ENCODE results near the gene MAPKAP1.

The MAPKAP1 gene

DNA sequence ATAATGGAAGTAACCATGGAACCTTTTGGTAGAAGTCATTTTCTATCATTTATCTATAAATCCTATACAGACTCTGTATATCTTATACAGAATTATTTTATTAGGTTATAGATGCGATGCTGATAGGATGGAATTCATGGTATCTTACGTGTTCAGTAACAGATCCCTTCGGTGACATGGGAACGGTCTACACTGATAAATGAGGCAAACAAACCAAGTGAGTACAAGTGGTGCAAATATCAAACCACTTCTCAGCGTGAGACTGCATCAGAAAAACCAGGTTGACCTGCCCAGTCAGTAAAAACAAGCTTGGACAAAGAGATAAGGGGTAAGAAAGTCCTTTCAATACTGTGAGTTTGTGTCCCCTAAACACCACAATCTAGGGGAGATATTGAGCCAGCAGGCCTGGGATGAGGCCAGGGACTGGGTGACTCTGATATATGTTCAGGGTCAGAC lies 229.9 kb downstream of the MAPKAP1 start:
- no peak for DNase-seq

DNA sequence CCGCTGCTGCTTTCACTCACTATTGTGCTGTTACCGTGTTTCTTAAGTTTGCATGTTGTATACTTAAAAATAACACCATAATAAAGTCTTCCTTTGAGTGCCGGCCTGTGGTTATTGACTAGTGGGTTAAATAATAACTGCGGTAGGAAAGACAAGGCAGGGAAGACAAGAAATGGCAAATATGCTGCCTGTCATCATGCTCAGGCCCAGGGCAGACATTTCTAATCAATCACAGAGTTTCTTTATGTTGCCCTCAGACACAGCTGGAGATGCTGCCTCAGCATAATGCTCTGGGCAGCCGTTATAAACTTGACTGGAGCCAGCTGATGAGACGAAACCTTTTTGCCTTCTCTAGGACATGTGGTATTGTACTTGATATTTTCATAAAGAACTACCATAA lies 230.4 kb downstream of the MAPKAP1 start:
- DNase-seq = no peak

DNA sequence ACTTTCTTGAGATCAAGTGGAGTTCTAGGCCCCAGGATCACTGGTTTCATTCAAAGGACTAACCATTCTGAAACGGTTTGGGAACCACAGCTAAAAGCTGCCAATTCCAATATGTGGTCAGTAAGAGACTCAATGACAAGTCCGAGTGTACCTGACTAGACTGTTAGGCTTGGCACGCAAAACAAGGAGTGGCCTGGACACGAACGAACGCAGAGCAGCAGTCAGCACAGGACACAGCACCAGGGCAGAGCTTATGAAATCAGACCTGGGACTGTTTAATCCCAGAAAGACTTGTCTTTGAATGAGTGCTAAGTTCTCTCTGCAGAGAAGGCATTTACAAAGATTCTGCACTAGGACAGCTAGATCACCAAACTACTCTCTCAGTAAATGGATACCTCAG lies 231.6 kb downstream of the MAPKAP1 start:
- no peak for DNase-seq

DNA sequence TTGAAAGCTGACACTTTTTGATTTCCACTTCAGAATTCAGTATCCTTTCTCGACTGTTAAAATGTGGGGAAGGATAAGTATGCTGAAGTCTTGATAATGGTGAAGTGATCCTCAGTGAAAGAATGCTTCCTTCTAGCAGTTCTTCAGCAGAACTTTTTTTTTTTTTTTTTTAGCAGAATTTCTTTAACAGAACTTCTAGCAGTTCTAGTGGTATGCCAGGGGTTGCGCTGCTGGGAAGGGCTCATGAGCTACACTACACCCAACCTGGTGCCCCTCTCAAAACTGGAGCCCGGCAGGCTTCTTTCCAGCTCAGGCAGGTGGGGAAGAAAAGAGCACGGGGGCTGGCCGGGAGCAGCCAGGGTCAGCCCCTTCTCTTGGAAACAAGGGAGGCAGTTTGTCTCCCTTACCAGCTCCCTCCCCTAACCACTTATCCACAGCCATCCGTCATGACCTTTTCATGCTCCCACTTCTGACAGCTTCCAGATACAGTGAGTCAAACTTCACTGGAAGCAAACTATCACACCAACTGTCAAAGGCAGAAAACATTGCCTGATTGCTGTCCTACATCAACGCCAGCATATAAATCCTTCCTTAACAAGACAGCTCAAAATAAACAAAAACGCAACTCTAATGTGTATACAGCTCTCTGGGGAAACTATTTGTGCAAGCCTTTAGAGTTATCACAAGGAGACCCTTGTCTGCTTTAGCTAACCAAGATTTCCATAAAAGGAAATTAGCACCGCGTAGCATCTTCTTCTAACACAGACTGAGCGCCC lies 233.9 kb downstream of the MAPKAP1 start:
- DNase-seq = no peak

DNA sequence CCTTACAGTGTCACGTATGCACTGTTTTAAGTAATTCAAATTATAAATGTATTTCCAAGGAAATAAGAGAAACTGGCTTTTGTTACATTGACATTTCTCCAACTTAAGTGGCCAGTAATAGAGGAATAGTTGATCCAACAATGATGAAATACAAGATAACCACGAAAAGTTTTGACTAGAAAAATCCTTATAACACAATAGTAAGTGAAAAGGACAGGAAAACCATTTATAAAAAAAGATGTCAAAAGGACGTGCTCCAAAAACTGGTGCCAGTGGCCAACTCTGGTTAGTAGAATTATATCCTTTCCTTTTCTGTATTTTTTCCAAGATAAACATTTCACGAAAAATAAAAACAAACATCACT lies 234.5 kb downstream of the MAPKAP1 start:
- no peak for DNase-seq

DNA sequence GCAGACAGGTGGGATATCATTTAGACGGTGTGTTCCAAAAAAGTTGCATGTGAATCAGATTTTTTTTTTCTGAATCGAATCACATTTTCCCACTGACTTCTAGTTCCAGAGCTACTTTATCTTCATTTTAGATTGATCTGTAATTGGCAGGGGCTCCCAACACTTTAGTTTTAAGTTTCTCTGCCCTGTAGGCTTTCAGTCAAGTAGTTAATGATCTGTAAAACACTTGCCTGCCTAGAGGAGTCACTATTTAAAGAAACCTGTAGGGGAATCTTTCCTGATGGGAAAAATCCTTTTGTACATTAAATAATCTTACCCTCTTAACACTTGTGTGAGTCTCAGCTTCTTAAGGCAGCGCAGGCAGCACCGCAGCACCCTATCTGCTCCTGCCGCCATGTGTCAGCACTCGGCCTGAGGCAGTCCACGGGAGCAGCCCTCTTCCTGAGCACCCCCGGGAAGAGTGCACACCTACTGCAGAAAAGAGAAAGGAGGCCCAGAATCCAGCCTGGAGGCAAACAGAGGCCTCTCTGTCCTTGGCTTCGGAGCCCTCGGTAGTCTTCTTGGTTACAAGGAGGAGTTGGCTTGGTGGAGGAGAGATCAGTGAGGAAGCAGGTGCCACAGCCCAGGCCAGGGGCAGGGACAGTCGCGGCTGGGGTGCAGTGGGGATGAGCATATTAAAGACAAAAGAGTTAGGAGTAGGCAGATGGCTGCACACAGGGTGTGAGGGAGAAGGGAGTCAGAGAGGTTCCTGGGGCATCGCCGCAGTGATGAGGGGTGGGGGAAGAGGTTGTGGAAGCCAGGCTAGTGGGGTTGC lies 236.0 kb downstream of the MAPKAP1 start:
- DNase-seq = no peak

DNA sequence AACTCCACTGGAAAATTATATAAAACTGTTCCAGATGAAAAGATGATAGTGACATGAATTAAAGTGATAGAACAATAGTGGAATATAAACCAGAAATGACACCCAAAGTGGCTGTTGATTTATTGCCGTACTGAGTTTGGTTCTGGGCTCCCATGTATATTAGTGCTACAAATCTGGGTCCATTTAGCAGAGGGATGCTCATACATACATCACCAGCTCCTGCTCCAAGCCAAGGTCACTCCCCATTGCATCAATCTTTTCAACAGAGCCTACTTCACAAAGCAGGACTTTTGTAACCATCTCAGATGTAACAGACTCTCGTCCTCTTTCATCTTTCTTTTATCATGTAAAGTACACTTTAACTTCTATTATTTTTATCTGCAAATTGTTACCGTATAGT lies 236.8 kb downstream of the MAPKAP1 start:
- no peak for DNase-seq

DNA sequence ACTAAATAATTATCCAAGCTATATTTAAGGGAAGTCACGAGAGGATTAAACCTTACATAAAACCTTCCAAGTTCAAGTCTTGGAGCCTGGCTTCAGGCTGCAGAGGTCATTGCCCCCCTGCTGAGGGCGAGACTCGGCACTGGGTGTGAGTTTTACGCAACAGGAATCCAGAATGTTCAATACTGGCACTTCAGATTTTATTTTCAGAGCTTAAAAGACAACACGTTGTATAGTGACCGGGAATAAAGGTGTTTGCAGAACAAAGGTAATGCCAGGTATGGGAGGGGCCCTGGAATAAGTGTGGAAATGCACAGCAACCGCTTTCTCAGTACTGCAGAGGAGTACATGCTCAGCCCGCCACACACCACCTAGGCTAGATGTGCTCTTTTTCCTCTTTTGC lies 238.4 kb downstream of the MAPKAP1 start:
- DNase-seq = no peak

DNA sequence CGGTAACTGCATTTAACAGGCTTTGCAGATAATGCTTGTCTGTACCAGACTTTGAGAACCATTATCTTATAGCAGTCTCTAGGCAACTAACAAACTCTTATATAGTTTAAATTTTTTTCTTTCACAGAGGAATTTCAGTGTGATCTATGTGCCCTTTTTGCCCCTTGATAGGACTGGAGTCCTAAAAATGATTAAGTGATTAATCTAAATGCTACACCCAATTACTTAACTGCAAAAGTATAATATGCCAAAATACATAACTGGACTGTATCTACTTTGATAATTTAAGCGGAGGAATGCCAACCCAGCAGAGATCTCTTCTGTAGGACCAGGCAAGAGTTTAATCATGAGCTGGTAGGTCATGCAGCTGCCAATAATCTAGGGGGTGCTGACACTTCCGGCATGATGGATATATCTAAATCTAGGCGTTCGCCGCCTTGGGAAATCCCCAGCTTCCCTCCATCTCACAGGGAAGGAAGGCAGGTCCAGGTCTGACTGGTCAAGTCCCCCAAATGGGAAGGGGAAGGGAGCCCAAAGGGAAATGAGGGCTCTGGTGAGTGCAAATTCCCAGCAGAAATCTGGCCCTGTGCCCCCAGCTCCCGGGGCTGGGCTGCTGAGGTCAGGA lies 239.8 kb downstream of the MAPKAP1 start:
- DNase-seq = no peak

DNA sequence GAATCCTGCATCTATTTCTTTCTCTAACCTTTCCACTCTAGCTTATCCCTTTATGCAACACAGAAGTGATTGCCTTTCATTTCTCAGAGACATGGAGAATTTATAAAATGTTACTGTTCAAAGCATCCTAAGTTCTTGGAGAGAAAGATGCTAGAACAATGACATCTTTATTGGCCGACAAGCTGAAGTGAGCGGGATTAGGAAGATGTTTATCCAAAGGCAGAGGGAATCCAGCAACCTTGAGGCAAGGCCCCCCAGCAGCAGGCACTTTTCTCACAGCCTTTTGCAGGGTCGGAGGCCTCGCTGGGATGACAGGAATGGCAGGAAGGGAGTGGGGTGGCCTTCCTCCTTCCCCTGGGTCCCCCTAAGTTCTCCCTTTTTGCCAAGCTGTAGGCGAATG lies 240.6 kb downstream of the MAPKAP1 start:
- no peak for DNase-seq

DNA sequence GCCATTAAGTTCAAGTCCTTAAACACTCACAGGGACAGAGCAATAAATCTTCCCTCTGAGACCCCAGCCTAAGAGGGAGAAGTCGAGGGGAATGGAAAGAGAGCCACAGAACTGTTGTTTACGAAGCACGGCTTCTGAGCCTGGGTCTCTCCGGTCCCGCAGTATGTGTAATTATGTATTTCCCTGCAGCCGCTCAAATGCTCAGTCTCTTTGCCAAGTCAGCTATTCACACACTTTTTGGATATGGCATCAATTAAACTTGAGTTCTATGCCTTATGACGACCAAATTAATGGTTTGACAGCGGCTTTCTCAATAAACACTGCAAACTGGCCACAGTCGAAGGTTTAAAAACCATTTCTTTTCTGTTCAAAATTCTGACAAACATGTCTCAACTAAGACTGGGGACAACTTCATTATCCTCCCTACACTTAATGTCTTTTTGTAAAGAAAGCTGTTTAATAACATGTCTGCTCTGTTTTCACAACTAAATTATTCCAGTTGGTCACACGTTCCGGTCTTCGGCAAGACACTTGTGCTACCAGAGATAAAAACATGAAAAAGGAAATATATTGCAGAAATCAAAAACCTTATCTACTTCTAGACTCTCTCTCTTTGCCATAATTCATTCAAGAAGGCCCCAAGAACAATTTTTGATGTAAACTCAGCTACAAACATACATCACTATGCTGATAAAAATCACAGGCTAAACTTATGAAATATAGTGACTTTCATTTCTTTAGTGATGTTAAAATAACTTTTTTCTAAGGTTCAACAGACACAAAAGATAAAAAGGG lies 242.2 kb downstream of the MAPKAP1 start:
- no peak for DNase-seq

DNA sequence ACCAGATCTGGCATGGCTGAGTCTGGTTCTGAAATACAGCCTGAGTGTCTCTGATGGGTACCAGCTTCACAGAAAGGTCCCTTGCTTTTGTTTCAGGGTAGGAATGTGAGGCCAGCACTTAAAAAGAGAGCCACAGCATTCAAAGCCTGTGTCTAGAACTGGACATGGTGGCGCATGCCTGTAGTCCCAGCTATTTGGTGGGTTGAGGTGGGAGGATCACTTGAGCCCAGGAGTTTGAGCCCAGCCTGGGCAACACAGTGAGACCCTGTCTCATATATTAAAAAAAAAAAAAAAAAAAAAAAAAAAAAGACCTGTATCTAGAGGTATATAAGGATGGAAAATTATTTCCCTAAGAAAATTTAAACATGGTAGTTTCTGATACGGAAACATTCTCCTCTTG lies 243.1 kb downstream of the MAPKAP1 start:
- no peak for DNase-seq

DNA sequence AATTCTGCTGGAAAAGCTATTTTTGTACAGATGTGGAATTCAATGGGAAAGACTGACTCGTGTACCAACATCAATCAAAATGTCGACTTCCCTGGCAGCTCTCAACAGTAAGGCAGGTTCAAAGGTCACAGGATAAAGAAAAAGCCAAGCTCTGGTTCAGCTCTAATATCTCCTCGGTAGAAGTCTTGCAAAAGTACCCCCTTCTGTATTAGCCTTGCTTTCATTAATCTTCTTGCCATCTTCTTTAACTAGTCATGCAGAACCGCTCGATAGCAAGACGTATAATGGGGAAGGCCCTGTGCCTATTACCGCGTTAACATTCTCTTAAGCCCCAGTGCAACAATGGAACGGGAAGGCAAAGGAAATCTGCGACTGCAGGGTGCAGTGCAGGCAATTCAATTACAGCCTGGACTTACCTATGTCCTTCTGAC lies 244.1 kb downstream of the MAPKAP1 start:
- no peak for DNase-seq

DNA sequence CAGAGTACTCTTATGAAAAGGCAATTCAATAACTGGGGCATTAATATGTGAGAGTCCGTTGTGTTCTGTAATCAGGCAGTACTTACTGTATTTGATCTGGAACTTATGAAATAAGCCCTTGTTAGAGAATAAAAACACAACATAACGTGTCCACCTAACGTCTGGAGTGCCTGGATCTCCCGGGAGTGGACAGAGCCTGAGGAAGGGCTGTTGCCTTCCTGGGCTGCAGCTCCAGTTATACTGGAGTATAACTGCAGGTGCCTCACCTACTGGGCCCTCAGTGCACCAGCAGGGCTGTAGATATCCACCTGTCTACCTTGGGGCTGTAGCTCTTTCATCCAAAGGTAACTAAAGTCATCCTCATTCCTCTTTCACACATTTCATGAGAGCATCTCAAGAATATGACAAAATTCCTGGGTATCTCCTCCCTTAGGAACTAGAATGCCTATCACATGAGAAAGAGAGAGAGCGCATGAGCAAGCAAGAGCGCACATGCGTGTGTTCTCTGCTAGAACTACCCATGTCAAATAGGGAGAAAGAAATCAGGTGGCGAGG lies 245.3 kb downstream of the MAPKAP1 start:
- no peak for DNase-seq

DNA sequence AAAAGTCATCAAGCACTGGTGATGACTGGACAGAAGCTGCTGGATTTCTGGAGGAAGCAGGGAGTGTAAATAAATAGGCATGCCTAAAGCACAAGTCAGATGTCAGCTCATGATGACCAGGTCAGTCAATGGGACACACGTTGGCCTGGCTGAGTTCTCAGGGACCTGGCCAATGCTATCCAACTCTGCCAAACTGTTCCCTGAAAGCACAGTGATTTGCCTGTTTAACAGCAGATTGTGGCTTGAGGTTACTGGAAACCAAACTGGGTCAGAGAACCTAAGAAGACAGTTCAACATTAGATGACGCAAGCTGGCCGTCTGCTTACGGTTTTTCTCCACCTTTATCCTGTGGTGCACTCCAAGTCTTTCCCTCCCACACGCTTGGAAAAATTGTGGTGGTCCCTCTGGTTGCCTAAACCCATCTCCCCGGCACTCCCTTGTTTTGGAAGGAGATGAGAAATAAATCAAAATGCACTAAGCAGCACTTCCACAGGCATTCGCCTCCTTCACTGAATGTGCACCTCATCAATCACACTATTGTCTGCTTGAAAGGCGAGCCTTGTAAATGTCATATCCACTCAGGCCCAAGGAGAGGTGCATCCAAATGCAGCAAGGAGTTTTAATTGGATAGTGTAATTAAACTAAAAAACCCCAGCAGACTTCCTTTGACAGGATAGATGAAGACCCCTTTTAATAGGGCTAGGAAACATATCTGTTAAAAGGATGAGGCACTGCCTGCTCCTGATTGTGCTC lies 245.9 kb downstream of the MAPKAP1 start:
- DNase-seq = no peak

DNA sequence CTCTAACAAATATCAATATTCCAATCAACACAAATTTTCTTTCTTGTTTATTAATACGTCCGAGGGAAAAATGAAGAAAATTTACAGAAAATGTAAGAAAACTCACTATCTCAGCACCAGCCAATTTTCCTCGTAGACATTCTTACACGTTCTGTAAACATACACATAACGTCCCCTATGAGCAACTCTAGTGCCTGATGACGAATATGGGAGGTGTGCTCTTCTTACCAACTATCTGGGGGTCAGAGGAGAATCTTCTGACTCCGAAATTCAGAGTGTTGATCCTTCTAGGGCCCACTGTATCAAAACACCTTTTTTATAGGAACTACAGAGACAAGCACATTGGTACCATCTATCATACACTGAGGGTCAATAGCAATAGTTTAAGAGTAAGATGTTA lies 246.7 kb downstream of the MAPKAP1 start:
- no peak for DNase-seq

DNA sequence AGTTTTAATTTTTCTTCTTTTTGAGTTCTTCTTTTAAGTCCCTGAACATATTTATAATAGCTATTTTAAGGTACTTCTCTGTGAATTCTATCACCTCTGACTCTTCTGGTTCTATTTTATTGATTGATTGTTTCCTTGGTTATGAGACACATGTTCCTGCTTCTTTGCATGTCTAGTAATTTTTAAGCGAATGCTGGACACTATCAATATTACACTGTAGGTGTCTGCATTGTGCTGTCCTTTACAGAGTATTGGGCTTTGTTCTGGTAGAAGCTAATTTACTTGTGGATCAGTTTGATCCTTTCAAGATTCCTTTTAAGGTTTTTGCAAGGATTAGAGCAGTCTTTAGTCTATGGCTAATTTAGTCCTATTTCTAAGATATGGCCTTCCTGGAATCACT lies 249.7 kb downstream of the MAPKAP1 start:
- DNase-seq = no peak

DNA sequence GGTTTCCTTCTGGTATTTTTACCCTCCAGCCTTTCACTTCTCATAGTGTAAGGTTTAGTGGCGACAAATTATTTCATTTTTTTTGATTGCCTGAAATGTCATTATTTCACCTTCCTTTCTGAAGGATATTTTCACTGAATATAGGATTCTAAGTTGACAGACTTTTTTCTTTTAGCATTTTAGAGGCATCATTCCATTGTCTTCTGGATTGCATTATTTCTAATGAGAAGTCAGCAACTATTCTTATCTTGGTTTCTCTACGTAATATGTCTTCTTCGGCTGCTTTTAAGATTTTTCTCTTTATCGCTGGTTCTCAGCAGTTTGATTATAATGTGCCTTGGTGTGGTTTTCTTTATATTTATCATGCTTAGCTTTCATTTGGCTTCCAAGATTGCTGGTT lies 251.1 kb downstream of the MAPKAP1 start:
- DNase-seq = no peak

DNA sequence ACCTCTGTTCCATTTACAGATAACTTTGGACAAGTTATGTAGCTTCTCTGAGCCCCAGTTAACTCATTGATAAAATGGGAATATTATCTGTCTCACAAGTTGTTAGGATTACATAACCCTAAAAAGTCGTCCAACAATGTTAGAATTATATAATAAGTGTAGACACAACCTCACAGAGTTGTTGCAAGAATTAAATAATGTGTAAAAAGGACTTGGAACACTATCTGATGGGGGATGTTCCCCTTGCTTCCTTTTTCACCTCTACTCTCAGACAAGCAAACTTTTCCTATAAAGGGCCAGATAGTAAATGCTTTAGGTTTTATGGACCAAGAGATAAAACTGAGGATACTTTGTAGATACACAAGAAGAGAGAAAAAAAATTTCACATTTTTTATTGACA lies 251.9 kb downstream of the MAPKAP1 start:
- DNase-seq = no peak

DNA sequence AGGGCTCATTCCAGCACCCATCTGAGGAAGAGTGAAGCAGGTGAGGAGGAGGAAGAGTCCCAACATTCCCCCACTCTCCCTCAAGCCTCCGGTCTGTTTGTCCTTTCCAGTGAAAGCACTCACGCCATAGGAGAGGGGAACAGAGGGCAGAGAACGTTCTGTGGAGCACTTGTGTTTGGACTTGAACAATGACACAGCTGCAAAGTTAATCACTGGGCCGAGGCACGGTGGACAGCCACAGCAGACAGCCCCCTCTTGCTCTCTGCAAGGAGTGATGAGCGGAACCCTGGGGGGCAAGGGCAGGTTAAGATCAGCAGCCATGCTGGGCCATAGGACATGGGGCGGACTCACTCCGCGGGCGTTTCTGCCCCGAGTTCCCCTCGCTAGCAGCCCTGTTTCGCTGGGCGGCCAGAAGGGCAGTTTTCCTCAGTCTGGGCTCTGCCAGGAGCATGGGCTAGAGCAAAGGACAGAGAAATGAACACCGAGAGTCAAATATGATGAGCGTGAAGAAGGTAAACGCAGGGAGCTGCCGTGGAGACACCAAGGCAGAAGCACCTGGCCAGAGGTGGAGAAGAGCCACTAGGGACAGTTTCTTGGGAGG lies 259.7 kb downstream of the MAPKAP1 start:
- DNase-seq = no peak

DNA sequence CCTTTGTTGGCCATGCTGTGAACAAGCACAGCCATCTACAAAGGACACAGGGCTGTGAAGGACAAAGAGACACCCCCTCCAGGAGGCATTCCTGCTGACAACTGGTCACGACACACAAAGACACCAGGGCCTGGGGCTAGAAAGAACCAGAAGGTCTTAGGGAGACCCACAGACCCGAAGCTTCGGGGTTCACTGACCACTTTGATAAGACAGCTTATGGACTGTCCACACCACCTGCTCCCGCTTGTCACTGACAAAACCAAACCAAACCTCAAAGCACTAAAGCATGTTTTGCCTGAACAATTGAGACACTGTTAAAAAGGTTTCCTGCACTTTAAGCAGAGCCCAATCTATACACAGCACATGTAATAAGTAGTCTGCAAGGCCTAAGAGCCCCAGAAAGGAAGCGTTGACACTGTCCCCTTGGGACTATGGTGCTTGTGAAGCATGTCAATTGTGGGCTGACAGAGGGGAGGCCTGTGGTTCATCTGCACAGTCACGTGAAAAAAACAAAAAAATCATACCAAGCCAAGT lies 260.4 kb downstream of the MAPKAP1 start:
- no peak for DNase-seq
